ENCODE results near the gene DOCK2.
"Not testable (repeated sequence)": the region's sequence is repeated elsewhere in the genome, so short reads cannot be mapped to it uniquely, and the experiment has no call there.

Gene DOCK2

DNA sequence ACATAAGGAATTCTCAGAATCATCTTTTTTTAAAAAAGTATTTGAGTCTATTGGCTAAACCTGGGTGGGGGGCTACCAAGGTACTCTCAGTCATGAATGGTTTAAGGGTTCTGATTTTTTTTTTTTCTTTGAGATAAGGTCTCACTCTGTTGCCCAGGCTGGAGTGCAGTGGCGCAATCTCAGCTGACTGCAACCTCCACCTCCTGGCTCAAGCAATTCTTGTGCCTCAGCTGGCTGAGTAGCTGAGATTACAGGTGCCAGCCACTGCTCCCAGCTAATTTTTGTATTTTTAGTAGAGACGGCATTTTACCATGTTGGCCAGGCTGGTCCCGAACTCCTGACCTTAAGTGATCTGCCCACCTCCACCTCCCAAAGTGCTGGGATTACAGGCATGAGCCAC lies 171.8 kb downstream of the DOCK2 start:
- FAIRE-seq = not testable (repeated sequence)

DNA sequence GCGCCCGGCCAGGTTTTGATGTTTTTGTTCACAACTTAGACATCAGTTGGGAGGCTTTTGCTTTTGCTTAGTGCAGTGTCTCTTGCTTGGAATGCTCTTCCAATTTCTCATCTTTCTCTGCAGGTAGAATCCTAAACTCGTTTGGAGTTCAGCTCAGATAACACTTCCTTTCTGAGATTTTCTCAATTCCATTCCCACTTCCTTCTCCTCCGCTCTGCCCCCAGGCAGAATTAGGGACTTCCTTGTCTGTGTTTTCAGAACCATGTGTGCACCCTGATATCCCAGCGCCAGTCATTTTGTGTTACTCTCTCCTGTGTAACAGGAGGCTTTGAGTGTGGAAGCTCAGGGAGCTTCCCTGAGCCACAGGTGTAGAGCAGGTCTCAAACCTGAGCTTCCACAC lies 172.2 kb downstream of the DOCK2 start:
- no peak for DNase-seq (ENCODE audit: insufficient read length, low spot score)
- FAIRE-seq = no peak

More for the DNA sequence above, 171.8 kb downstream of the DOCK2 start:
- not testable (repeated sequence) for DNase-seq (ENCODE audit: insufficient read length, low spot score)

DNA sequence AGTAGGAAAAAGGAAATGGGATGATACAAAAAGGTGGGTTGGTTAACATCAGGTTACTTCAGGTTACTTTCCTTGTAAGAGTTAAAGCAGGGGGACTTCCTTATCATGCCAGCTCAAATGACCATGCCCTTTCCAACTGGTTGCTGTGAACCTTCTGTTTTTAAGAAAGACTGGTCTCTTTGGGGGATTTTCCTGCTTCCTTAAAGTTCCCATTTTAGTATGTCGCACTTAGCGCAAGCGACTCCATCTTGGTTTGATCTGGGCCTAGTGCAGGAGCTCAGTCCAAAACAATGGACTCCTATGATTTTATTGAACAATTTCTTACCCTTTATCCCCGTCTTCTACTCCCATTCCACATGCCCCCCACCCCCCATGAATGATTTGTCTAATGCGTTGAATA lies 173.4 kb downstream of the DOCK2 start:
- FAIRE-seq = no peak
- no peak for DNase-seq (ENCODE audit: insufficient read length, low spot score)

DNA sequence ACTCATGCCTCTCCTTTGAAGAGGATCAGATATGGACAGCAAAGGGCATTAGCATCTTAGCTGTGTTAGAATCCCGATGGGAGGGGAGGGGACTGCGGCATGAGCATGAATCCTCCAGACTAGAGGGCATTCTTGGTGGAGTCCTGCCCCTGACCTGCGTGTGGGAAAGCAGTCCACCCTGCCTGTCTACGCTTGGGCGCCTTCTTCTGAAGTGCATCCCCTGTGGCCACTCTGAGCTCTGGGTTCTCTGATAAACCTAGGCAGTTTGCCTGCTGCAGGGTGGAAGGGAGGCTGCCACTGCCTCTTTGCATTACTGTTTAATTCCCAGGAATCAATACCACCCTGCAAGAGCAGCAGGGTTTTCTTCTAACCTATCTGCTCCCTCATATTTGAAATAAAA lies 173.9 kb downstream of the DOCK2 start:
- no peak for DNase-seq (ENCODE audit: insufficient read length, low spot score)
- no peak for FAIRE-seq

DNA sequence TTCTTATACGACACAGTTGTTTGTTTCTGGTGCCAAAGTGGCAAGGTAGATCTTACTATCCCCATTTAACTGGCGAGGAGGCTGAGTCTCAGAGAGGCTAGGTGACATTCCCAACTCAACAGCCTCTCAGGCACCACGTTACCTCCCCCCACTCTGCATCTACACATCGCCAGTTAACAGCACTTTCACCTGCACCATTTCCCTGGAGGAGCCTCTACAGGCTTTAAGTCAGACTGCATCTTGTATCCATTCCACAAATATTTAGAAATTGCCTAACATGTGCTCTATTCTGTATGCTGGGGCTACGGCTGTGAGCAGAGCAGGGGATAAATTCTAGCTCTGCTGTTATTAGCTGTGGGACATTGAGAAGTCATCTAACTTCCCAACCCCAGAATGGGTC lies 174.6 kb downstream of the DOCK2 start:
- no peak for FAIRE-seq
- DNase-seq (ENCODE audit: insufficient read length, low spot score) = no peak

DNA sequence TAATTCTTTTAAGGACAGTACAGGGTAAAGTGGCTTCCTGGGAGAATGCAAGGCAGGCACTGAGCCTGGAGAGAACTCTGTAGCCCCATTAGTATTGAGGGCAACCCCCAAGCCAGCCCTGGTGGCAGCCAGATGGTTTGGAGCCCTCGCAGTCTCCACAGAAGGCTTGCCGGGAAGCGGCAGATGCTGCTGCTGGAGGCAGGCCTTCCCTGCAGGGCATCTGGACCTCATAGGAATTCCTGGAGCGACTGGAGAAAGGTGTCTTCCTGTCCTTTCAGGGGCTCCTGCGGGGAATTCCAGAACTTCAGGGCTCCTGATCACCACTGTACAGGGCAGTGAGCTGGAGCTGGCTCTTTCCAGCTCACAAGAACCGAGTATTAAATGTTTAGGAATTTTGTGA lies 175.7 kb downstream of the DOCK2 start:
- FAIRE-seq = no peak
- no peak for DNase-seq (ENCODE audit: insufficient read length, low spot score)

DNA sequence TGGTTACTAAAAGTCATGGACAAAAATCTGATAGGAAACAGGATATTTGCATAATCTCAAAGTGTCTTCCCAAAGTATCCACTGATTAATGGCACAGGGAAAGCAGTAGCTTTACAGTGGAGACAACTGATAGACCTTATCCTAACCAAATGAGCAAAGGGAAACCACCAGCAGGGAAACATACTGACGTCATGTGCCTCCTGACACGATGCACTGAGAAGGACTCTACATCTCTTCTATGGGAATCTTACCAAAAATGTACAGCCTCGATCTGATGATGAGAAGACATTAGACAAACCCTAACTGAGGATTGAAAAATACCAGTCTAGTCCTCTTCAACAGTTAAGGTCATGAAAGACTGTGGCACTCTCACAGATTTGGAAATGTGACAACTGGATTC lies 177.0 kb downstream of the DOCK2 start:
- no peak for FAIRE-seq
- DNase-seq (ENCODE audit: insufficient read length, low spot score) = no peak

DNA sequence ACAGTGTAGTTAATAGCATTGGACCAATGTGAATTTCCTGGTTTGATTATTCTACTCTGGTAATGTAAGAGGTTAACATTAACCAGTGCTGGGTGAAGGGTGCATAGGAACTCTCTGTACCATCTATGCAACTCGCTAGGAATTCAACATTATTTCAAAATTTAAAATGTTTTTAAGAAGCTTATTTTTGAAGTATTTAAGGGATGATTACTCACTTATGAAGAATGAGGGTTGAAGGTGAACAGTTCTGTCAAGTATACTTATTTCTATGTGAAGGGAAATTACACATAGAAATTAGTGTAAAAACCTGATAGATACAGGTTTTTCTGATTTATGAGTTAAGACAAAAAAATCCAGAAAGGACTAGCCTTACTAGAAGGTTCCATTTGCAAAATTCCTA lies 177.4 kb downstream of the DOCK2 start:
- FAIRE-seq (no peak), DNase-seq (ENCODE audit: insufficient read length, low spot score) (no peak)

DNA sequence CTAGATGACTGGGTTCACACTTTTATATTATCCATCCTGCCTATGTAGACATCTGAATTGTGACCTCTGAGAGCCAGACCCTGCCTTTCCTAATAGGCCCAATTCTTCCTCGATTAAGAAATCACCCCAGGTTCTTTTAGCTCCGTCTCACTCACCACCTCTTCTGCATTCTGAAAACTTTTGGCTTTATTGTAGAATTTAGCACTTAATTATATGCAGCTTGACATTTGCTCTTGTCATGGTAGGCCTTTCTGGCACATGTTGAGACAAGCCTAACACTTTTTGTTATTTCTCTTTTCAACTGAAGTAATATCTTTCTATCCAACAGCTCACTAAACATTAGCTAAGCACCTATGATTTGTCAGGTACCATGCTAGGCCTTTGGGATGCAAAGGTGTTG lies 180.0 kb downstream of the DOCK2 start:
- FAIRE-seq (no peak), DNase-seq (ENCODE audit: insufficient read length, low spot score) (no peak)

DNA sequence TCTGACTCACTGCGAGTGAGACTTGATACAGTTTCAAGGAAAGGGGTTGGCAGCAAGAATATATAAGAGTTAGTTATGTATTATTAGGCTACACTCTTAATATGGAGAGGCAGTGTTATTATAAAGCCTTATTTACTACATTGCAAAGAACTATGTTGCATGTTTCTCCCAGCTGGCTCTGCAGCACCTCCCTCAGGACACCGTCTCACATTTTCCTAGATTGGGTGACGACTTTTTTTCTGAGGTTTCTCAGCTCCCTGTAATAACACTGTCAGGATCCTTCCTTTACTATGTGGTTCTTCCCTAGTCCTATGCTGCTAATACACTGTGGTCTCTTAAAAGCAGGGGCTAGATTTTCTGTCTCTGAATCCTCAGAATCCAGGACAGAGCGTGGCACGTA lies 189.5 kb downstream of the DOCK2 start:
- FAIRE-seq (no peak), DNase-seq (ENCODE audit: insufficient read length, low spot score) (no peak)

DNA sequence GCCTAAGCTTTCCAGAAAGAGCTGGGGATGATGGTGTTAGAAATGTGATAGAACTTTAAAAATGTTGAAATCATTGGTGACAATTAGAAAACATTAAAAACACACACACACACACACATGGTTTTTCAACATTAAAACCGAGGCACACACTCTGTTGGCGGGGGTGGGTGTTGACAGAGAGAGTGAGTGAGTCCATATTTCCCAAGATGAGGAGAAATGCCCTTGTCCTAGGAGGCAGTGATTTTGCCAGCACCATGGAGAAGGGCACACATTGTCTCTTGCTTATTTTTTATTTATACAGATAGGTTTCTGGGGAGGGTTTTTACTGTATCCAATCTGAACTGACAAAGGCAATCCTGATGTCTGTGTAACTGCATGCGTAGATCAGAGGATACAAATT lies 190.7 kb downstream of the DOCK2 start:
- FAIRE-seq = no peak
- no peak for DNase-seq (ENCODE audit: insufficient read length, low spot score)

DNA sequence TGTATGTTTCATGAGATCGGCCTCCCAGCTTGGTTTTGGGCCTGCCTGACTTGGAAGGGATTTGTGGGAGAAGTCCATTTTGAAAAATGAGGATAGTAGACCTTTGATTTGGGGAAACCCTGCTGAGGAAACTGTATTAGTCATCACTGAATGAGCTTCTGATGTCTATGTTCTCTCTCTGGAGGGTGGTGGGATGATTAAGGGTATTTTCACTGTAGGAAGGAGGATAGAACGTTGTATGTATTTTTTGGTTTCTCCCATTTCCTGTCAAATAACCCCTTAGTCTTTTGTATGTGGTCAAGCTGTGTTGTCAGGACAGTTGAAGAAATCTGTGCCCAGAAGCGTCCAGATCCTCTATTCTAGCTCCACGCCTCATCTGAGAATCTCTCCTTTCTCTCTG lies 191.3 kb downstream of the DOCK2 start:
- no peak for FAIRE-seq
- DNase-seq (ENCODE audit: insufficient read length, low spot score) = no peak

DNA sequence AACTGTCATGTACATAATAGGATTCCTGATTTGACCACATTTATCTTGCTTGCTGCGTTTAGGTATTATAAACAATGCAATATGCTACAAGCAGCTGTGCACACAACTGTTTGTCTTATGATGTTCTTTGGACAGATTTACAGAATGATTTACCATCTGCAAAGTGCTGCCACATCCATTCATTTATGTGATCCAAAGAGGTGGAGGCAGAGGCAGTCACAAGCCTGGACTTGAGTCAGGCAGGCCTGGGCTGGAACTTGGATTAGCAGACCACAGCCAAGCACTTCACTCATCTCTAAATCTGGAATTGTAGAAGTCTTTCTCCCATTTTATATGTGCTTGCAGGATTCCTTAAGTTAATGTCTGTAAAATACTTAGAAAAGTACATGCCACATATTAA lies 194.3 kb downstream of the DOCK2 start:
- FAIRE-seq = no peak

DNA sequence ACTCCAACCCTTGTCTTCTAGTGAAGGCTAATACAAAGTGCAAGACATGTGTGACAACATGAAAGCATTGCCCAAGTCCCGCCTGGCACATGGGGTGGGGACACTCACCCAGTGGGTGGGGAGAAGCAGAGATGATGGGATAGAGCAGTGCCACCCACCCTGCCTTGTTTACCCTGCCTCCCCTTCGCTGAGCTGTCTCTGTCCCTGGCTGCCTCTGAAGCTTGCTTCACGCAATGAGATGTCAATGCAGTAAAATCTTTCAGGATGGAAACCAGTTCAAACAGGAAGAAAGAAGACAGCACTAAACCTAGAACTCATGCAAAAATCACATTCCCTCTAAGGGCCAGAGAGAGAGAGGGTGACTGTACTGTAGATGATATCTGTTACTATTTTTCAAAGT lies 195.2 kb downstream of the DOCK2 start:
- DNase-seq (ENCODE audit: insufficient read length, low spot score) (no peak), FAIRE-seq (no peak)

More for the DNA sequence above, 194.3 kb downstream of the DOCK2 start:
- no peak for DNase-seq (ENCODE audit: insufficient read length, low spot score)

DNA sequence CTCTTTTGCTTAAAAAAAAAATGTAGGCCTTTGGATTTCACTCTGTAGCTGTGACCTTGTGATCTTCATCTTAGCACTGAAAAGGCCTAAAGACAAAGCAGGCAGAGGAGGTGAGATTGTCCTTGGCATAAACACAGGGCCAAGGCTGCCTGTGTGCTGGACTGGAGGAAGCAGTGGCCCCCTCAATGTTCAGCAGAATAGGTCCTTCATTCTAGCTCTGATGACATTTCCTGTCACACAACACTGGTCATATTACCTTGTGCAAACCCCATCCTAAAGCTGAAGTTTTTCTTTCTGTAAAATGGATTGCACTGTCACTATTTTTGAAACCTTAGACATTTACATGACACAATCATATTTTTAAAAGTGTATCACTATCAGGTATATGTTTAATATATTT lies 195.8 kb downstream of the DOCK2 start:
- peak; percentile 78 for FAIRE-seq
- no peak for DNase-seq (ENCODE audit: insufficient read length, low spot score)

DNA sequence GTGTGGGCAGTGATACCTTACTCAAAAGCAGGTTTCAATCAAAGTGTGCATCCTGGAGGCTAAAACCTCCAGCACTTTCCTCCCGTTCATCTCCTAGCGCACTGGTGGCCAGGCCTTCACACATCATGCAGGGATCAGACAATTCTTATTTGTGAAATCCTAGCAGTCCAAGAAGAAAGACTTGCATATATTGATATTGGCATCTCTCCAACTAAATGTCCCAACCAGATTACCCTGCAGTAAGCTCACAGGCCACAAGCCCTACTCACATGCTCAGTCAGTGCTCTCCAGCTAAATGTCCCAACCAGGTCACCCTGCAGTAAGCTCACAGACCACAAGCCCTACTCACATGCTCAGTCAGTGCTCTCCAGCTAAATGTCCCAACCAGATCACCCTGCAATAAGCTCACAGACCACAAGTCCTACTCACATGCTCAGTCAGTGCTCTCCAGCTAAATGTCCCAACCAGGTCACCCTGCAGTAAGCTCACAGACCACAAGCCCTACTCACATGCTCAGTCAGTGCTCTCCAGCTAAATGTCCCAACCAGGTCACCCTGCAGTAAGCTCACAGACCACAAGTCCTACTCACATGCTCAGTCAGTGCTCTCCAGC lies 196.7 kb downstream of the DOCK2 start:
- not testable (repeated sequence) for FAIRE-seq; DNase-seq (ENCODE audit: insufficient read length, low spot score)

DNA sequence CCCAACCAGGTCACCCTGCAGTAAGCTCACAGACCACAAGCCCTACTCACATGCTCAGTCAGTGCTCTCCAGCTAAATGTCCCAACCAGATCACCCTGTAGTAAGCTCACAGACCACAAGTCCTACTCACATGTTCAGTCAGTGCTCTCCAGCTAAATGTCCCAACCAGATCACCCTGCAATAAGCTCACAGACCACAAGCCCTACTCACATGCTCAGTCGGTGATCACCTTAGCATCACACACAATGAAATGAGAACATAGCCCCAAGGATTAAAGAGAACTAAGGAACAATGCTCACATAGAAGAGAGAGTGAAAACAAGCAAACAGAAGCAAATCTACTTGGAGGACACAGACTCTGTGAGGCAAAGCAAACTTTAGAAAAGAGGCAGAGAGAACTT lies 197.5 kb downstream of the DOCK2 start:
- DNase-seq (ENCODE audit: insufficient read length, low spot score) = not testable (repeated sequence)
- FAIRE-seq = peak; percentile 60

DNA sequence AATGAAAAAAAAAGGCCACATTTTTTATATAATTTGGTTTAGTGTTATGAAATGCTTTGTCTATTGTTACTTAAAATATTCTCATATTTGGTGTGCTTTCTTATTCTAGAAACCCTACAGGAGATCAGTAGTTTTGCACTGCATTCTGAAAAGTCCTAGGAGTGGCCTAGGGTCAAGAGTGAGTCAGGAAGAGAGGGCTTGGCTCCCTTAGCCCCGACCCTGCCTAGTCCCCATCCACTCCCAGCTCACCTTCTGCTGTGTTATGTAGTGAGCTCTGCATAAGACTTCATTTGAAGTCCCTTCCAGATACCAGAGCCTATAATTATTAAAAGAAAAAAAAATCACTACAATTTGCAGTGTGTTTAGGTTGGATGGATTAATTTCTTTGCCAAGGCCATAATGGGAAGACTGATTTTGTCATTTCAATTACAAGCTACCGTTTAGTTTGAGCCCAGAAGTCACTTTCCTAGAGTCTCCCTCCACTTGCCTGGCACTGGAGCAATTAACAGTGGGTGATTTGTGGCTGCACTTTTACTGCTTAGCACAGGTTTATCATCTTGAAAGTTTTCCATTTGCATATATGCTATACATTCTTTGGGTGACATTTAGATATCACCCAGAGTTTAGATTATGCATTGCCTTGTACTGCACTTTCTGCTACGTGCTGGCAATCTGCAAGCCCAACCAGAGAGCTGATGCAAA lies 199.9 kb downstream of the DOCK2 start:
- FAIRE-seq = no peak
- DNase-seq (ENCODE audit: insufficient read length, low spot score) = no peak

DNA sequence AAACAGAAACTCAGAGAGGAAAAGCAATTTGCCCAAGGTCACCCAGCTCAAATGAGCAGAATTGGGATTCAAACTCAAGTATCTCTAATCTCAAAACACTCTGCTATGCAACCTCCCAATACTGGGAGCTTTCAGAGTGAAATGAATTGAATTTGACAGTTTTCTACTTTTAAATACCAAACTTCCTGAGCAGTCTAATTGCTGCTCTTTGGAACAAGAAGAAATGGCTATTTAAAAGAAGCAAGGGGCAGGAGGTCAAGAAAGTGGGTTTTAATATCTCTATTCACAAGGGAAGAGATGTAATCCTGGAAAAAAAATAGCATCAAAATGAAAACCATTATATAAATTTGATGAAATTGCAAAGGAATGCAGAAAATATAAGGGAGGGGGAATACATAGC lies 200.6 kb downstream of the DOCK2 start:
- DNase-seq (ENCODE audit: insufficient read length, low spot score) = no peak
- FAIRE-seq = peak; percentile 35

DNA sequence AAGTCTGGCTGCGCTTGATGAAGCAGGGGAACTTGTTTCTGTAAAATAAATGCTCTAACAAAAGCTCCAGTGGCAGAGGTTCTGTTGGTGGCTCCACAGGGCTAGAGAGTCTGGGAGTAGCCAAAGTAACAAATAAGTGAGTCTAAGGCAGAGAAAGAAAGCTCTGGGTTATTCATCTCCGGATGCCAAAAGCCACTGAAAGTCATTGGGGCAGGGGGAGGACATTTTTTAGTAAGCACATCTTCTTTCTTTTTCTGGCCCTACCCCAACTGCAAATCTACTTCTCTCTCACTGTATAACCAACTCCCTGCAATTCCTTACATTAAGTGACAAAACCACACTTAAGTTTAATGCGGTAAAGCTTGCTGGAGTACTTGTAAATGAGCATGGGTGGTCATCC lies 201.6 kb downstream of the DOCK2 start:
- FAIRE-seq (peak; percentile 86), DNase-seq (ENCODE audit: insufficient read length, low spot score) (peak; percentile 35)

DNA sequence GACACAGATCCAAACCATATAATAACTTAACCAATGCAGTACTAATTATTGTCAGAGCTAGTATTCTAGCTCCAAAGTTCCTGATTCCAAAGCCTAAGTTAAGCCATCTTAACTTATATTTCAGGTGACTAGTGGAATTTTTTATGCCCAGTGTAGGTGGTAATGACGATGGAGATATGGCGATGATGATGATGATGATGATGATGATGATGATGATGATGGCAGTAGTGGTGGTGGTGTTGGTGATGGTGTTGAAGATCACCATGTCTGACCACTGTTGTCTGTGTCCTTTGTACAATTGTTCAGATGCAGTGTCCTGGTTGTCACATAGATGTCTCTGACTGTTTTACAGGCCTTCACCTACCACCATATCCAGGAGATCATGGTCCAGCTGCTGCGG lies 203.3 kb downstream of the DOCK2 start:
- FAIRE-seq (no peak), DNase-seq (ENCODE audit: insufficient read length, low spot score) (no peak)

DNA sequence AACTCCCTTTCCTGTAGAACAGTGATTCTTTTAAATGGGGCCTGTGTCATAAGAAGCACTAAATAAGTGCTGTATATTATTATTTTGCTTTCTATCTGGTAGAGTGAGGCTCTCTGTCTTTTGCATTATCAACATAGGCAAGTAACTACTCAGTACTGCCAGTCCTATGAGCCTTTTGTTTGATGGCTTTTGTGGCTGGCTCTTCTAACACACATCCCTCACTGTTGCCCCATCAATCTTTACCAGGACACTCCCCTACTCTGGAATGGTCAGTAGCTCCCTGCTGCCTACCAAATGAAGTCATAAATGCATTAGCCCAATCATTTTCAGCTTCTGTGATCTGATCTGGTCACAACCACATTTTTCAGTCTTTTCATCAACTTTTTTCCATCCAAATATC lies 205.6 kb downstream of the DOCK2 start:
- DNase-seq (ENCODE audit: insufficient read length, low spot score) (no peak), FAIRE-seq (no peak)

DNA sequence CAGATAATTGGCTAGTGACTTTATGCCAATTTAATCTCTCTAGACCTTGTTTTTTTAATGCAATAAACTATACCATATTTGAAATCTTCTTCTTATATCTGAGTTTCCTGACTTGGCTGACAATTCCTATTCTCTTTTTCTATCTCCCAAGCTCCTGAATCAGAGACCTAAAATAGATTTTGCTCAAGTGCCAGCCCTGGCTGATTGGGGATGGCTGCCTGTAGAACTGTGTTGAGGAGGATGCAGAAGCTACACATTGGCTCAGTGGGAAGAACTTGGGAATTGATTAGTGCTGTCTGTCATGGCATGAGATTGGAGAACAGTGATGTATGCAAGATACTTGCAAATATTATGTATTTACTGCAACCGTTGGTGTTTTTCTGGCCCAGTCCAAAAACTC lies 210.4 kb downstream of the DOCK2 start:
- FAIRE-seq (no peak), DNase-seq (ENCODE audit: insufficient read length, low spot score) (no peak)

Measured in GM19239 (cell line).